Germinal center (tissue), 1 donor: ENCODE measurements around the gene MACROD1.

Experiments used
- DNase-seq: peaks from one replicate; pipeline ENCODE4 v3.0.0; 2012; ENCODE audit warnings: mixed read lengths, low spot score

MACROD1 gene

GRCh38 chr11:64113462-64113780, 52.5 kb downstream of the MACROD1 start:
- DNase-seq, result no peak

DNA sequence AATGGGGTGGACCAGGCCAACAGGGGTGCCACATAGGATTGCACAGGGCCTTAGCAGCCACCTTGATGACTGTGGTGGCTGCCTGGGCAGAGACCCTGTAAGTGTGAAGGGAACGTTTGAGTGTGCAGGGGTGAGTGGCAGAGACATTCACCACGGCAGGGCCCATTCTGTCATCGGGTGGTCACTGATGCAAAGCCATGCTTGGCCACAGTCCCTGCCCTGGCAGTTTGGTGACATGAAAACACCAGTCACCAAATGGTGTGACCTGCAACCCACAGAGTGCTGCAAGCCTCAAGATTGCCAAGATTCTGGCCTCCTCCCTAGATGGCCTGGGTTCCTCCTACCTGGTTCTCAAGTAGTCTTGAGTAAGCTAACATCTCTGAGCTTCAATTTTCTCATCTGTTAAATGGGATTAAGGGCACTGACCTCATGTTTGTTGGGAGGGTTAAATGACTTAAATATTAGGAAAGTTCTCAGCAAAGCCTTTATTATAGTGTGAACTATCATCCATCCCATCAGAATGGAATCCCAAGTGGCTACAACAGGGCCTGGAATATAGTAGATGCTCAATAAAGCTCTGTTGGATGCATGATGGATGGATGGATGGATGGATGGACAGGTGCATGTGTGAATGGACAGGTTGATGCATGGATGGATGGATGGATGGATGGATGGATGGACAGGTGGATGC, 53.0 kb downstream of the MACROD1 start:
- no peak for DNase-seq

DNA sequence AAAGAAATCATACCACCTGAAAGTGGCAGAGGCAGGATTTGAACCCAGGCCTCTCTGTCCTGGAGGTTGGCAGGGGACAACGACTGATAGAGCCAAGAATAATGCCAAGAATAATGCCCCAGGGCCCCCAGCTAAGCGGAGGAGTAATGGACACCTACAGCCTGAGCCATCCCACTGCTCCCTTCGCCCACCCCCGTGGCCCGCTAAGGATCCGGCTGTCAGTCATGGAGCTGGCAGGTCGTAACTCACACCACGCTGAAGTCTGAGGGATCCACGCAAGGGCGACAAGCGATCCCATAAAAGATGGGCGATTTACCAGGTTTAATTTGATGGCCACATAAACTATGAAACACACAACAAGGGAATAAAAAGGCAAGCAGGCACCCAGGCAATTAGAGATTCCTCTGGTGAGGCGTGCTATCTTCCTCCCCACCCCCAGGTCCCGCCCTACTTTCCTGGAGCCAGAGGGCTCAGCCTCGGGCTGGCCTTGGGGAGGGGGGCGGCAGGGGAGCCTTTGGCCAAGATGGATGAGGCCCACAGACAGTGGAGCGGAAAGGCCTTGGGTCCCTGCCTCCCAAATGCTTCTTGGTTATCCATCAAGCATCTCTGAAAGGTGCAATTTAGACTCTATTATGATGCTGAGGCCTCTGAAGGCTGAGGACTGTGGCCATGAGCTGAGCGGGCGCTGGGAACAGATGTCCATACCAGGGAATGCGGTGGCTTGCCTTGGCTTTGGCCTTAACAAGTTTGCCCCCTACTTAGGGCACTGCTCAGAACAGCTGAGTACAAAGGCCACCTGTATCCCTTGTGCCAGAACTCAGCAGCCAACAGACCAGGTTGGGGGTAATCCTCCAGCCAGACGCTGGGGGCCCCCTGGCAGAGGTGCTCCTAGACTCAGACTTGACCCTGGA, 55.2 kb downstream of the MACROD1 start:
- DNase-seq, result no peak

DNA sequence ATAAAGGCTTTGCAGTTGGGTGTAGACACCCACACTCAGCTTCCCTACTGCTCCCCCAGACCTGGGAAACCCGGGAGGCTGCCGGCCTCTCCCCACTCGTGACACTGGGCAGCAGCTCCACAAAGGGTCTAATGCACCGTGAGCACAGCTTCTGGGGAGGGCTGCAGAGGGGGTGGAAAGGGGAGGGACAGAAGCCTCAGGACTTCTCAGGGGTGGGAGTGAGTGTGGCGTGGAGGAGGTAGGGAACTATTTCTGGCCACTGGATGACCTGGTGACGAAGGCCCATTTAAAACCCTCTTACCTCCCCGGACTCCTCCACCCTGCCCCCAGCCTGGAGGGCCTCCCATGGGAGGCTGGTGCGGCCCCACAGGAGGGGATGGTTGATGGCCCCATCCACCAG, 56.6 kb downstream of the MACROD1 start:
- DNase-seq, result no peak

GRCh38 chr11:64107303-64107702, 58.6 kb downstream of the MACROD1 start:
- DNase-seq, result peak; percentile 50

- DNase-seq, result no peak
Measured at GRCh38 chr11:64104632-64105031, 61.3 kb downstream of the MACROD1 start.

GRCh38 chr11:64103277-64103985, 62.5 kb downstream of the MACROD1 start:
- DNase-seq, result no peak

GRCh38 chr11:64102005-64102738, 63.7 kb downstream of the MACROD1 start:
- DNase-seq, result no peak

GRCh38 chr11:64101461-64101860, 64.5 kb downstream of the MACROD1 start:
- no peak for DNase-seq

DNA sequence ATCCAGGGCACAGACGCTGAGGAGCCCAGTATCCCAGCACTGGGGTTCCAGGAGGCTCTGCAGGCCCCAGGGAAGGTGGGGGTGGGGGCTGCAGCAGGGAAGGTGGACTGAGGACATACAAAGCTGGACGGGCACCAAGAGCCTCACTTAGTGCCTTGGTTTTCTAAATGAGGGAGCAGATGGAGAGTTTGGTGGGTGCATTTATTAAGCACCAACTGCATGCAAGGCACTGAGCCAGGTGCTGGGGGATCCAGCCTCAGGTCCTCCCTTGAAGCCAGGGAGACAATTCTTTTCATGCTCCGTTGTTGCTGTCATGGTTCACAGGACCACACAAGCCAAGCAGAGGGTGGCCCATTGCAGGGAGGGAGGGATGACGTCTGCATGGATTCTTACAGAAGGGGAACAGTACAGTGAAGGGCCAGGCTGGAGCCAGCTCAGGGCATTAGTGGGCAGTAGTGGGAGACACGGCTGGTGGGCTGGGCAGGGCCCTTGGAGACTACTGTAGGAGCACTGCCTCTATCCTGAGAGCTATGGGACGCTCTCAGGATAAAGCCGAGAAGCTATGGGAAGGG, 65.0 kb downstream of the MACROD1 start:
- peak; percentile 24 for DNase-seq

- DNase-seq, result peak; percentile 91
Measured at GRCh38 chr11:64100360-64100759, 65.6 kb downstream of the MACROD1 start.

DNA sequence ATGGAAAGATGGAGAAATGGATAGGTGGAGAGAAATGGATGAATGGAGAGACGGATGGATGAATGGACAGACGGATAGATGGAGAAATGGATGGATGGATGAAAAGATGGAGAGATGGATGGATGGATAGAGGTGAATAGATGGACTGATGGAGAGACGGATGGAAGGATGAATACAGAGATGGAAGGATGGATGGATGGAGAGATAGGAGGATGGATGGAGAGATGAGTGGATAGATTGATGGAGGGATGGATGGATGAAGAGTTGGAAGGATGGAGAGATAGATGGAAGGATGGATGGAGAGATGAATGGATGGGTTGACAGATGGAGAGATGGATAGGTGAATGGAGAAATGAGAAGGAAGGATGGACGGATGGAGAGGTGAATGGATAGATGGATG, 66.5 kb downstream of the MACROD1 start:
- no peak for DNase-seq

- no peak for DNase-seq
Measured at GRCh38 chr11:64098318-64098831, 67.5 kb downstream of the MACROD1 start.

- DNase-seq, result no peak
Measured at GRCh38 chr11:64097468-64098317, 68.2 kb downstream of the MACROD1 start.

DNA sequence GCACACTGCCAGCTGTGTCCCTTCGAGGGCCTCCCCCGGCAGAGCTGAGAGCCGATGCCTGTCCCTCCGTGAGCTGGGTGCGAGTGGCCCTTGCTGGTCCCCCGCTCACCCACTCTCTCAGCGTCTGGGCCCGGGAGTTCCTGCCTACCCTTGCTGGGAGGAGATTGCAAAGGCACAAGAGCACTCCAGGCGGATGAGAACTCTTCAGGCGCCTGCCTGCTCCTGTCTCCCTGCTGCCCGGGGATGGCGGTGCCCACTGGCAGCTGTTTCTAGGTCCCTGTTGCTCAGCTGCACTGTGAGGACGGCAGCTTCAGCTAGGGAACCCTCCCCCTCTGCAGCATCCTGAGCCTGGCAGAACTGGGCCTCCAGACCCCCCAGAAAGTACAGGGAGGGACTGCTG, 69.1 kb downstream of the MACROD1 start:
- no peak for DNase-seq

DNA sequence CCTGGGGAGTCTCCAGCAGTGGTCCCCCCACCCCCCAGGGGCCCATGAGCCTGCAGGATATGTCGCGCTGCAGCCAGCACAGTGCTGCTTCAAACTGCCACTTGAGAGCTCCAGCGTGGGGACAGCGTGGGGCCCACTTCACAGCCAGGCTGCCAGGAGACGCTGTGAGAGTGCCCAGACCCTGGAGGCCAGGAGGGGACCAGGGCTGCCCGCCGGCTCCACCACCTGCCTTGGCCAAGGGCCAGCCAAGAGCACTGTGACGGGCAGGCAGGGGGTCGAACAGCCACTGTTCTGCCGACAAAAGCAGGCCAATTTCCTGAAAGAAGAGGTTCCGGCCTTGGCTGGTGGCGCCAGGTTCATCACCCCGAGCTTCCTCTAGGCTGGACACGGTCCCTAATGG, 70.0 kb downstream of the MACROD1 start:
- DNase-seq, result no peak

DNA sequence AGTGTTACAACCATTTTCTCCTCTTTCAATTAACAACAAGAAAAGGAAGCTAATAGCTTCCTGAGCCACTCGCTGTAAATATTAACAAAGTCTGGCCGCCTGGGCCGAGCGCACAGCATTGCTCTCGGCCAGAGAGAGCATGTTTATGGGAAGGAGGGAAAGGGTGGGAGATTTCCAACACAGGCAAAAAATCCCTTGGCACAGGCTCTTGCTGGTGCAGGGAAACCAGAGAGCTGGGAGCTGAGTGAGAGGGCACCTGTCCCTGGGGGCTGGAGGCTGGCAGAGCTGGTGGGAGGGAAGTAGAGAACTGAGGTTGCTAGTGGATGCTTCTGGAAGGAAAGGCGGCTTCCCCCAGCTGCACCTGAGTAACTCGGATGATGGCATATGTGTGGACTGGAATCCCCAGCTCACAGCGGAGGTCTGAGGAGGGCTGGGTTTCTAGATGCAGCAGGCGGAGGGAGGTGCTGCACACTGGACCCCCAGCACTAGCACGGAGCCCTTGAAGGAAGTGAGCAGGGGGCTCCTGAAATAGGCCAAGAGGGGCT, 70.6 kb downstream of the MACROD1 start:
- DNase-seq, result no peak

DNA sequence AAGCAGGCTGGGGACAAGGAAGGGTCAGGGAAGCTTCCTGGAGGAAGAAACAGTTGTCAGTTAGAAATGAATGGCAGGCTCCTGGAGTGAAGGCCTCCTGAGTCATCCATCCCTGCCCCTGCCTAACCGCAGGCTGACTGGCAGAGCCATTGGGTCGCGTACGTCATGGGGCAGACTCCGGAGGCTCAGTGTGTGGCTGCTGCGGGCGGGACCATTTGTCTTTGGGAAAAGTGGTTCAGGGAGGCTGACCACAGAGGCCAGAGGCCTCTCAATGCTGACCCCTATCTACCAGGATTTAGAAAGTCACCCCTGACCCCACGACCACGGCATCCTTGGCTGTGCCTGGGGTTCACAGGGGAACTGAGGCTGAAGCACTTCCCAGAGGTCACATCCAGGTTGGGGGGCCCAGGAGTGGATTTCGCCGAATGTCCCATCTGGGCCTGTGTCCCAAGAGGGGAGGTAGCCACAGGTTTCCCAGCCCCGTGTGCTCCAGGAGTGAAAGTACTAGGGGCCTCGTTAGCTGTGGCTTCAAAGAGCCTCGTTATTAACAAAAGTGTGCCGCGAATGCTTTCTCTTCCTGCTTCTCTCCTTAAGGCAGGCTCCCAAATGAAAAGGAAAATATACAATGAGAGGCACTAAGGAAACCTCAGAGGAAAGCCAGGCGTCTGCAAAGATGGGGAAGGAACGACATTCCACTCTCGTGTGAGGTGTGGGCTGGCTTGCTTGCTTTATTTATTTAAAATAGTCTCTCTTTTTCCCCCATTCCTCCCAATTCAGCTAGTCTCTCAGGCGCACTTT, 71.3 kb downstream of the MACROD1 start:
- no peak for DNase-seq

DNA sequence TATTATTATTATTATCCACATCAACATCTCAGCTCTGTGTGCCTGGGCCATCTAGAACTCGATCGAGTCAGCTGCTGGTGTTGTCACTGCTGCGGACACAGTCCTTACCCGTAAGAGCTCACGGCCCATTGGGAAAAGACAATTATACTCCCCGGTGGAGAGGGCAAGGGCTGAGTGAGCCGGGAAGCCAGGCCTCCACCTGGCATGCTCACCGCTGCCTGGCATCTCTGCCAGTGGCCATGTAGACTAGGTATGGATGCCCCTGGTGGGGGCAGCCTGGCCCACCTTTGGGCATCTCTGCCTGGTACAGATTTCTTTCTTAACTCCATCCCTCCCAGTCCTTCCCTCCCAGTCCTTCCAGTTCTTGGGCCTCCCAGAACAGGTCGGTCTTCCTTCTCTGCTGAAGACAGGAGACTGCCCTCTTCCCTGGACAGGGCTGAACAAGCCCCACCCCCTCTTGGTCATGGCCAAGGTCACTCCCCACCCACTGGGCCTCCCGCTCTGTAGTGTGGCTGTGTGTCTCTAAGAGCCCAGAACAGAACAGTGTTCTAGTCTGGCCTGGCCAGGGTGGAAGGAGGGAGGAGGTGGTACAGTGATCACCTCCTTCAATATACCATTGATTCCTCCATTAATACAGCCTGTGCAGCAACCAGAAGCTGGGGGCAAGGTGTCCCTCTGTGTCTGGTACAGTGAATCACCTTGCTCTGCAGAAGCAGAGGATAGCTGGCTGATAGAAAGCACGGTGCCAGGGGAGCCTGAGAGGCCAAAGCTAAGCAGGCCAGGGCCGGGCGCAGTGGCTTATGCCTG, 72.5 kb downstream of the MACROD1 start:
- DNase-seq, result no peak
